ENCODE results near the gene FUCA2. TPM values are rescaled to one million over a fixed set of nuclear protein-coding genes. Genes with fewer than 3 reads are reported as not detected.

Gene FUCA2
- total and polyA plus RNA-seq, 10 donors: 12.5 to 59.3 (median 34.6) TPM

GRCh38 chr6:143545165-143545564 lies 33.6 kb upstream of the FUCA2 start:
- no peak for TF ChIP-seq POLR2AphosphoS5 (IDR thresholded peaks at IDR 0.05)
- no peak for TF ChIP-seq CTCF (IDR thresholded peaks at IDR 0.05 in 8 of 11, conservative IDR thresholded peaks at IDR 0.05 in 3 of 11)
- no peak for TF ChIP-seq POLR2A (IDR thresholded peaks at IDR 0.05)
- Histone ChIP-seq H3K36me3 (no peaks in the 10 kb centered on the region), H3K27me3 (replicated peaks in 1 of 7) (no peaks in the 10 kb centered on the region), H3K27ac (peak overlapping the region in 4 of 8 donors; percentile 28 to 51 (median 34)), H3K4me1 (peaks cover 0 to 73% (median 12%) of the 10 kb centered on the region in 6 donors), H3K9me3 (no peaks in the 10 kb centered on the region), H3K4me3 (no peak overlapping the region)
- DNase-seq: no peak
- intact Hi-C loops (cut with DNase I; ENCODE audit: low total_unique reads): no loop called here
- 47 to 74% (median 53%) methylated on average over 2 of the region's 2 CpGs for WGBS, 5 donors

GRCh38 chr6:143544011-143544696 lies 32.6 kb upstream of the FUCA2 start:
- Histone ChIP-seq H3K36me3 (no peaks in the 10 kb centered on the region), H3K9me3 (no peaks in the 10 kb centered on the region), H3K4me1 (peaks cover 2 to 77% (median 17%) of the 10 kb centered on the region in 6 donors), H3K27me3 (replicated peaks in 1 of 7) (no peaks in the 10 kb centered on the region), H3K27ac (peak overlapping the region in 3 of 8 donors; percentile 1 to 40 (median 25)), H3K4me3 (no peak overlapping the region)
- no peak for DNase-seq
- intact Hi-C loops (cut with DNase I; ENCODE audit: low total_unique reads): no loop called here
- TF ChIP-seq CTCF (IDR thresholded peaks at IDR 0.05 in 8 of 11, conservative IDR thresholded peaks at IDR 0.05 in 3 of 11) (no peak), POLR2AphosphoS5 (IDR thresholded peaks at IDR 0.05) (no peak), POLR2A (IDR thresholded peaks at IDR 0.05) (no peak)
- 83 to 92% (median 87%) methylated on average over 4 of the region's 4 CpGs for WGBS, 5 donors

GRCh38 chr6:143543435-143543834 lies 31.9 kb upstream of the FUCA2 start:
- peaks cover 5 to 83% (median 18%) of the 10 kb centered on the region in 6 donors for H3K4me1 ChIP-seq
- 61 to 75% (median 66%) methylated on average over 1 of the region's 1 CpG for whole genome bisulfite sequencing, 5 donors
- TF ChIP-seq POLR2AphosphoS5 (IDR thresholded peaks at IDR 0.05): no peak
- no peak for TF ChIP-seq POLR2A (IDR thresholded peaks at IDR 0.05)
- TF ChIP-seq CTCF (IDR thresholded peaks at IDR 0.05 in 8 of 11, conservative IDR thresholded peaks at IDR 0.05 in 3 of 11): no peak
- H3K27ac ChIP-seq: peak overlapping the region in 3 of 8 donors; percentile 1 to 32 (median 25)
- no peak for DNase-seq
- H3K9me3 ChIP-seq: no peaks in the 10 kb centered on the region
- no peaks in the 10 kb centered on the region for H3K36me3 ChIP-seq
- H3K27me3 ChIP-seq (replicated peaks in 1 of 7): no peaks in the 10 kb centered on the region
- H3K4me3 ChIP-seq: no peak overlapping the region
- intact Hi-C loops (cut with DNase I; ENCODE audit: low total_unique reads): no loop called here

- H3K36me3 ChIP-seq: no peaks in the 10 kb centered on the region
- H3K9me3 ChIP-seq: no peaks in the 10 kb centered on the region
- no peak for DNase-seq
- H3K4me3 ChIP-seq: no peak overlapping the region
- peak overlapping the region in 1 of 8 donors; percentile 1 for H3K27ac ChIP-seq
- no peaks in the 10 kb centered on the region for H3K27me3 ChIP-seq (replicated peaks in 1 of 7)
- H3K4me1 ChIP-seq: peaks cover 7 to 89% (median 24%) of the 10 kb centered on the region in 6 donors
- TF ChIP-seq POLR2A (IDR thresholded peaks at IDR 0.05) (no peak), CTCF (IDR thresholded peaks at IDR 0.05 in 8 of 11, conservative IDR thresholded peaks at IDR 0.05 in 3 of 11) (no peak), POLR2AphosphoS5 (IDR thresholded peaks at IDR 0.05) (no peak)
- 88 to 96% (median 92%) methylated on average over 2 of the region's 2 CpGs for WGBS, 5 donors
- intact Hi-C loops (cut with DNase I; ENCODE audit: low total_unique reads): no loop called here
Measured at GRCh38 chr6:143542888-143543287, 31.4 kb upstream of the FUCA2 start.
